Gastroesophageal sphincter (tissue), 4 donors: Measurements from ENCODE around the gene LMX1B. TPM values are rescaled to one million over a fixed set of nuclear protein-coding genes. Genes with fewer than 3 reads are reported as not detected.

Experiments used
- ATAC-seq: fragments of 150-250 bp; one replicate; pipeline ENCODE4 v1.9.1; 2016; ENCODE audit warnings: mild to moderate bottlenecking, moderate library complexity
- H3K27ac ChIP-seq, 4 donors: fragments of 200-600 bp; sonication (generic) in 3 of 4; 1 replicate in 3 of 4; 2 replicates in 1 of 4; pipeline ENCODE4 v1.5.1; 2016 to 2019
- H3K27me3 ChIP-seq: fragments of 200-600 bp; sonication (generic); one replicate; pipeline ENCODE4 v1.5.1; 2019
- H3K36me3 ChIP-seq, 2 donors: fragments of 200-600 bp; sonication (generic); one replicate each; pipeline ENCODE4 v1.5.1; 2019; ENCODE audit warnings: control low read depth in 1 of 2
- H3K4me1 ChIP-seq, 3 donors: fragments of 200-600 bp; sonication (generic); 1 replicate in 2 of 3; 2 replicates in 1 of 3; pipeline ENCODE4 v1.5.1; 2016 to 2019; ENCODE audit warnings: control low read depth in 2 of 3
- H3K4me3 ChIP-seq, 2 donors: fragments of 200-600 bp; sonication (generic); one replicate each; pipeline ENCODE4 v1.5.1; 2019; ENCODE audit warnings: mild to moderate bottlenecking in 1 of 2, moderate library complexity in 1 of 2
- H3K9me3 ChIP-seq, 3 donors: fragments of 200-600 bp; sonication (generic); one replicate each; pipeline ENCODE4 v1.5.1; 2017 to 2019; ENCODE audit warnings: control low read depth in 2 of 3
- CTCF ChIP-seq, 4 experiments: fragments of 200-600 bp in 2 of 4; fragments of 450-650 bp in 2 of 4; sonication (generic) in 1 of 4; IDR thresholded peaks; one replicate each; pipeline ENCODE4 v1.5.1; 2017 to 2019; ENCODE audit warnings: antibody characterized with exemption in 4 of 4, mild to moderate bottlenecking in 2 of 4, moderate library complexity in 2 of 4
- EP300 ChIP-seq: sonication (generic); formaldehyde crosslinking; IDR thresholded peaks from one replicate; pipeline ENCODE4 v1.6.1; 2017; ENCODE audit warnings: antibody characterized with exemption, mild to moderate bottlenecking
- POLR2A ChIP-seq, 2 donors: fragments of 450-650 bp; IDR thresholded peaks; one replicate each; pipeline ENCODE4 v1.6.1; 2017; ENCODE audit warnings: antibody characterized with exemption in 2 of 2, mild to moderate bottlenecking in 2 of 2, moderate library complexity in 1 of 2
- POLR2AphosphoS5 ChIP-seq: sonication (generic); formaldehyde crosslinking; IDR thresholded peaks from one replicate; pipeline ENCODE4 v1.6.1; 2017; ENCODE audit warnings: antibody characterized with exemption
- WGBS, 2 donors: methylation state at CpG; one replicate each; pipeline ENCODE4 v1.1.5; 2018; ENCODE audit warnings: low coverage in 1 of 2; 5-methylcytosine and 5-hydroxymethylcytosine counted together
- total RNA-seq, 4 donors: library from RNA; depleted of rRNA; stranded (reverse); fragments of >200 nt; gene quantifications; one replicate each; pipeline ENCODE4 v1.1.0, GENCODE V29; 2016

The LMX1B gene
- total RNA-seq, 4 donors from 2014 or later, result 0.13 to 0.58 (median 0.27) TPM

GRCh38 chr9:126611193-126611591 lies 2.5 kb upstream of the LMX1B start:
- H3K9me3 ChIP-seq, result no peaks in the 10 kb centered on the region
- peaks cover 95% of the 10 kb centered on the region for H3K27me3 ChIP-seq
- H3K27ac ChIP-seq, result no peak overlapping the region
- no peak for ATAC-seq
- peak overlapping the region in 1 of 2 donors; percentile 49 for H3K4me3 ChIP-seq
- 20% methylated on average over 1 of the region's 25 CpGs; no CpG with 5 or more reads in 1 of the 2 donors for WGBS, 2 donors
- peaks cover 0 to 56% (median 32%) of the 10 kb centered on the region in 3 donors for H3K4me1 ChIP-seq
- TF ChIP-seq EP300 (no peak), CTCF (IDR thresholded peaks at IDR 0.05) (no peak), POLR2AphosphoS5 (no peak), POLR2A (IDR thresholded peaks at IDR 0.05) (no peak)
- H3K36me3 ChIP-seq, result no peaks in the 10 kb centered on the region

GRCh38 chr9:126611592-126612325 lies 2.0 kb upstream of the LMX1B start:
- Histone ChIP-seq H3K27ac (no peak overlapping the region), H3K4me3 (peak overlapping the region in 1 of 2 donors; percentile 49), H3K36me3 (no peaks in the 10 kb centered on the region), H3K4me1 (peaks cover 0 to 56% (median 32%) of the 10 kb centered on the region in 3 donors), H3K27me3 (peaks cover 96% of the 10 kb centered on the region), H3K9me3 (no peaks in the 10 kb centered on the region)
- peak; percentile 81 for ATAC-seq
- TF ChIP-seq POLR2AphosphoS5 (no peak), CTCF (IDR thresholded peaks at IDR 0.05) (peak in 3 of 4 experiments; percentile 75 to 93 (median 79))
- WGBS, 2 donors, result 0% methylated on average over 2 to 5 of the region's 43 CpGs

DNA sequence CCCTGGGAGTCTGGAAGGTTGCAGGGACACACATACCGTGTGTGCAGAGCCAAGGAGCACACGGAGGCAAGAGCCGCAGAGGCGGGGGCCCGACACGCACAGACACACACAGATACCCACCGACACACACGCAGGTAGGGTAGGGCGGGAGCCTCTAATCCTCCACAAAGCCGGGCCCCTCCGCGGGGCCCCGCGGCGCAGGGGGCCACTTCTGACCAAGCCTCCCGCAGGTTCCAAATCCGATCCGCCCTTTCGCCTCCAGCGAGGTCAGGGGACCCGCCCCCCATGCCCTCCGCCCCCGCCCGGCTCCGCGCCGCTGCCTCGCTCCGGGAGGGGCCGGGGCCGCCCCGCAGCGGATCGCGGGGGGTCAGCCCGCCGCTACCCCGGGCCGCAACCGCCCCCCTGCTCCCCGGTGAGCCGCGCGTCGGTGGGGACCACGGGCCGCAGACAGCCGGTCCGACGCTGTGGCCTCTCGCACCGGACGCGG lies 1.4 kb upstream of the LMX1B start:
- H3K27ac ChIP-seq, result peak overlapping the region in 1 of 4 donors; percentile 10
- 1% methylated on average over 15 of the region's 54 CpGs; no CpG with 5 or more reads in 1 of the 2 donors for WGBS, 2 donors
- no peaks in the 10 kb centered on the region for H3K9me3 ChIP-seq
- H3K27me3 ChIP-seq, result peaks cover 98% of the 10 kb centered on the region
- H3K36me3 ChIP-seq, result no peaks in the 10 kb centered on the region
- H3K4me3 ChIP-seq, result peak overlapping the region in 1 of 2 donors; percentile 49
- TF ChIP-seq CTCF (IDR thresholded peaks at IDR 0.05) (no peak), POLR2AphosphoS5 (no peak), POLR2A (IDR thresholded peaks at IDR 0.05) (no peak), EP300 (no peak)
- no peak for ATAC-seq
- H3K4me1 ChIP-seq, result peaks cover 0 to 56% (median 32%) of the 10 kb centered on the region in 3 donors

- Histone ChIP-seq H3K27me3 (peaks cover 98% of the 10 kb centered on the region), H3K4me1 (peaks cover 0 to 58% (median 32%) of the 10 kb centered on the region in 3 donors)
- 0% methylated on average over 1 of the region's 68 CpGs; no CpG with 5 or more reads in 1 of the 2 donors for WGBS, 2 donors
These were observed 701 bp upstream of the LMX1B start for GRCh38 chr9:126612813-126613641.

More at GRCh38 chr9:126612813-126613641, 701 bp upstream of the LMX1B start:
- Histone ChIP-seq H3K27ac (peak overlapping the region in 1 of 4 donors; percentile 29), H3K9me3 (no peaks in the 10 kb centered on the region), H3K36me3 (no peaks in the 10 kb centered on the region), H3K4me3 (peak overlapping the region; percentile 1 to 49)
- no peak for TF ChIP-seq CTCF (IDR thresholded peaks at IDR 0.05)
- TF ChIP-seq EP300, result no peak
- no peak for TF ChIP-seq POLR2A (IDR thresholded peaks at IDR 0.05)
- no peak for TF ChIP-seq POLR2AphosphoS5
- ATAC-seq, result no peak
